Stimulated activated CD4-positive, alpha-beta T cell treated with anti-CD3 and anti-CD28 coated beads, Interleukin-15, amount 100 ng/mL, for 48 hours (primary cell): ENCODE results near the gene C4orf51.
A peak's percentile ranks its signal among the peaks of the same experiment; 100 is the strongest.

ENCODE experiments used
- DNase-seq, 2 donors: peaks; one replicate each; pipeline ENCODE4 v3.0.0-alpha.2; 2020; ENCODE audit warnings: low read depth in 2 of 2

Gene C4orf51

GRCh38 chr4:145756244-145756643 lies 76.3 kb downstream of the C4orf51 start:
- DNase-seq, result peak in 1 of 2 donors; percentile 12

GRCh38 chr4:145757188-145757587 lies 77.2 kb downstream of the C4orf51 start:
- DNase-seq, result no peak

GRCh38 chr4:145760176-145760575 lies 80.2 kb downstream of the C4orf51 start:
- no peak for DNase-seq

DNA sequence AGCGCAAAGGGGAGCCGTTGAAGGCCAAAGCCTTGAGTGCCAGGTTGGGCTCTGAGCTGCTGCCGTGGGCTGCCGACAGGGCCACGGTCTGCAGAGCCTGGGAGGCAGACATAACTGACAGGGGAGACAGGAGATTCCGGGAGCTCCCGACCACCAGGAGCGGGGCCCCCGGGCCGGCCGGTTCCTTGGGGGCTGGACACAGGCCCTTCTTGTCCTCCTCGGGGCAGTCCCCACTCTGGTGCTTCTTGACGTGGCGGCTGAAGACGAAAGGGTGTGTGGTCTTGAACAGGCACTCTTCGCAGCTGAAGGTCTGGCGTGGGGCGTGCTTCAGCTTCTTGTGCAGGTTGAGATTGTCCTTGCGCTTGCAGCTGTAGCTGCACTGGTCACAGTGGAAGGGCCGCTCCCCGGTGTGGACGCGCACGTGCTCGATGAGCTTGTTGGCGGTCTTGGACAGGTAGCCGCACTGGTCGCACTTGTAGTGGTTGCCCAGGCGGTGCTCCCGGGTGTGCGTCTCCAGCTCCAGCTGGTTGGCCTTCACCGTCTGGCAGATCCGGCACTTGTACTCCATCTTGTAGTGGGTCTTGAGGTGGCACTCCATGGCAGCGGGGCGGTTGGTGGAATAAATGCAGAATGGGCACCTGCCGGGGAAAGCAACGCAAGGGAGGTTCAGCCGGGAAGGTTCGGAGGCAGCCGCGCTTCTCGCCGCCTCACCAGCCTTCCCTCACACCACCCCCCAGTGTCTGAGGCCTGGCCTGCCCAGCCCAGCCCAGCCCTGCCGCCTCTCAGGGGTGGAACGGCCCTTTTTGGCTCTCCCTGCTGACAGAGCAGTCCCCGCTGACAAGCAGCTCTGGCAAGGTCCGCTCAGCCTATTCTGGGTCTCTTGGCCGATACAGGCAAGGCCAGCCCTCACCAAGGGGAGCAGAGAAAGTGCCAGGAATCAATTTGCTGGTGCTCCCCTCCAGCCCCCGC lies 81.3 kb downstream of the C4orf51 start:
- DNase-seq, result no peak

DNA sequence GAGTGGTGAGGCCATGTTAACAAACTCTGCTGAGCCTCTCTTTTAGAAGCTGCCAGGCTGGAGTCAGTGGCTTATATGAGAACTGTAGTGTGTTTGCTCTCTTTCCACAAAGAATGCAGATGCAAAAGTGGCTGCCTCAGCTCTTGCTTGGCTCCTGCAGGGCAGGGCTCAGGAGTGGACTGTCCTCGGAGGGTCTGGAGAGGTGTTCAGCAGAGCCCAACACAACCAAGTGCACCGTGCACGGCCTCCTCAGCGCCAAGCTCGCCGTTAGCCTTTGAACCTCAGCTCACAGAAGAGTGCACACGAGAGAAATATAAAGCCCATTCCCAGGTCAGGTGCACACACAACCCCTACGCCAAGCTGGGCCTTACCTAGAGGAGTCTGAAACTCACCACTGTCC lies 82.8 kb downstream of the C4orf51 start:
- no peak for DNase-seq

DNA sequence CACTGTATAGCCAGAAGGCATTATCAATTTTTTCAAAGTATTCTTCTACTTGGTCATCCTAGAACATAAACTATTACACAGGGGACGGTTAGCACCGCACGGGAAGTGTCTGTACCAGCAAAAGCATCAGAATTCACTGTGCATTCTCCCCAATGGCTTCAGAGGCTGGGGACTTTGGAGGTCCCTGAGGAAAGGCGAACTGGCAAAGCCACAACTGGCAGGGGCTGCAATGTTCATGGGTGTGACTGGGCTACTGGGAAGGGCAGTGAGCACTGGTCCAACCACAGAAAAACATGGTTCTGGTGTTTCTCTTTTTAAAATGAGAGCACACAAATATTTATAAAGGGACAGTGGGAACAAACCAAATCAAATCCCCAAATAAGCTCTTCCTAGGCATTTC lies 83.5 kb downstream of the C4orf51 start:
- no peak for DNase-seq

- no peak for DNase-seq
These were observed 86.3 kb downstream of the C4orf51 start for GRCh38 chr4:145766273-145766672.

GRCh38 chr4:145769450-145770037 lies 89.6 kb downstream of the C4orf51 start:
- DNase-seq, result no peak

- no peak for DNase-seq
These were observed 90.2 kb downstream of the C4orf51 start for GRCh38 chr4:145770124-145770523.

DNA sequence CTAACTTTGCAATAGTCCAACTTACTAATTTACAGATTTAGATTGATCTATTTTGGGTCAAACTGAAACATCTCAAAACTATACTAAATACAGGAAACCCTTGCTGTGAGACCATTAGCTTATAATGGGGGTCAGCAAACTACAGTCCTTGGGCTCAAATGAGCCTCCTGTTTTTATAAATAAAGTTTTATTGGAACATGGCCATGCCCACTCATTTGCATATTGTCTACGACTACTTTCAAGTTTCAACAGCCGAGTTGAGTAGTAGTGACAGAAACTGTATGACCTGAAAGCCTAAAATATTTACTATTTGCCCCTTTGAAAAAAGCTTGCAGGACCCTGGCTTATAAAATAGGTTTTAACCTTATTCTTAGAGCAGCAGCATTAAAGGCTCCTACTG lies 92.4 kb downstream of the C4orf51 start:
- no peak for DNase-seq

DNA sequence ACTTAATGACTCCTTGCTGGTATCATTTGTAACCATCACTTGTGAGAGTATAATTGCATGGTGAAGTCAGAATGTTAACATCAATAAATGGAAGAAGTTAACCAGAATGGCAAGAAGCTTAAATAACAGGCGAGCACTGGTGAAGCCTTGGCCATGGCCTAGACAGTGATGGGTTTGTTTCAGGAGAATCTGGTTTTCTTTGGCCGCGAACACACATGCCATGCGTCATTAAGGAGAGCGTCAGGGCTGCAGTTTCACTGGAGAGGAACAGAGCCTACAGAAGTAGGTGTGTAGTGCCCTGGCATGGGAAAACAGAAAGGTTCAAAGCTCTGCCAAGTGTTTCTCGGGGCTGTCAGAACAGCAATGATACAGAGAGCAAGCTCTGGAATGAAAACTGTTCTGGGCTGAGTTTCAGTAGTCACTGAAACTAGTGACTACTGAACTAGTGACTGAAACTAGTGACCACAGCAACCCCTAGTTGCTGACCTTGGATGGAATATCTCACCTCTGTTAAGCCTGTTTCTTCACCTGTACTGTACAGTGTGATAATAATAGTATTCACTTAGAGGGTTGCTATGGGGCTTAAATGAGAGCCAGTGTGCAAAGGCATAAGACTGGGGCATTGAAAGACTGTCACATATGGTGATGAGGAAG lies 93.8 kb downstream of the C4orf51 start:
- no peak for DNase-seq

DNA sequence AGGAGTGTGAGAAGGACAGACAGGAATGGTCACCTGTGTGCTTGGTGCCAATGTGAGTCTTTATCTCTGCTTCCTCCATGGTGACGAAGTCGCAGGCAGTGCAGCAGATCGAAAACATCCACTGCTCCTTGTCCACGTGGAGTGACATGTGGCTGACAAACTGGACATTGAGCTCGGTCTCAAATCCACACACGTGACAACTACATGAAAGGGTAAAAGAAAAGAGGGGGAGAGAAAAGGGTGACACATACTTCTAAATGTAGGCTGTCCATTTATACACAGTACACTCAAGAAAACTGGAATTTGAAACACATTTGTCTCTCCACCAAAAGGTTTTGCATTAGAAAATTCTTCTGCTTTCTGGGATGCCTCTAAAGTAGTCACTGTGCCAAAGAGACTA lies 94.5 kb downstream of the C4orf51 start:
- no peak for DNase-seq

- DNase-seq, result no peak
These were observed 95.5 kb downstream of the C4orf51 start for GRCh38 chr4:145775406-145775805.

DNA sequence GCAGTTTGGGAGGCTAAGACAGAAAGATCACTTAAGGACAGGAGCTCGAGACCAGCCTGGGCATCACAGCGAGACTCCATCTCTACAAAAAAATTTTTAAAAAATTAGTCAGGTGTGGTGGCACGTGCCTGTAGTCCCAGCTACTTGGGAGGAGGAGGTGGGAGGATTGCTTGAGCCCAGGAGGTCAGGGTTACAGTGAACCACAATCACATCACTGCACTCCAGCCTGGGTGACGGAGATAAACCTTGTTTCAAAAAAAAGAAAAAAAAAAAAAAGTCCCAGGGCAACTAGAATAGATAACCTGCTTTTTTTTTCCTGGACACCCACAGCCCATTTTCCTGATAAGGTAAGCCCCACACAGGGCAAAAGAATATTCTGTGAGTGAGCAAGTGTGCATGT lies 96.3 kb downstream of the C4orf51 start:
- no peak for DNase-seq

GRCh38 chr4:145779319-145779801 lies 99.4 kb downstream of the C4orf51 start:
- no peak for DNase-seq

DNA sequence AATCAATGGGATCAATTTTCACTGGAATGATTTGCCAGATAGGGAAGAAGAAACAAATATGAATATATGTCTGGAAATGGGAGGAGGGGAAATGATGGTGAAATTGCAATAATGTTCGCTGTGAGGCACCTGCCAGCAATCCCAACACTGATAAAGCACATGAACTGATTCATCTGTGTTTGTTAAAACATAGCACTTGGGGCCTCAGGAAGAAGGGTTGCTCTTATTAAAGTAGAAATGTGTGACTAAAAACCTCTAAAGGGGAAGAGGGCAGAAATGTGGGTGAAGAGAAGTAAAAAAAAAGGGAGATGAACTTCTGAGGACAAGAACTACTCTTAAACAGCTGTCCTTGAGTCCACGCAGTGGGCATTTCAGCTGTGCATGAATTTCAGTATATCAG lies 101.4 kb downstream of the C4orf51 start:
- no peak for DNase-seq
